Rectal smooth muscle tissue (tissue), 1 donor: ENCODE data around the gene EXOC4.

Experiments
- H3K27ac ChIP-seq: one replicate; pipeline ENCODE4 v1.7.0; 2013; ENCODE audit warnings: low read depth, low read length, inconsistent platforms
- H3K27me3 ChIP-seq: one replicate; pipeline ENCODE4 v1.7.0; 2013; ENCODE audit warnings: low read length; ENCODE audit not compliant: control insufficient read depth, insufficient read depth
- H3K36me3 ChIP-seq: one replicate; pipeline ENCODE4 v1.7.0; 2013; ENCODE audit warnings: low read length; ENCODE audit not compliant: control insufficient read depth, insufficient read depth
- H3K4me1 ChIP-seq: one replicate; pipeline ENCODE4 v1.7.0; 2013; ENCODE audit warnings: low read length; ENCODE audit not compliant: control insufficient read depth, insufficient read depth
- H3K4me3 ChIP-seq: one replicate; pipeline ENCODE4 v1.7.0; 2013; ENCODE audit warnings: low read length
- H3K9ac ChIP-seq: one replicate; pipeline ENCODE4 v1.7.0; 2013; ENCODE audit warnings: low read length

Gene EXOC4

GRCh38 chr7:133827707-133828623 lies 575.1 kb downstream of the EXOC4 start:
- H3K4me1 ChIP-seq, result no peaks in the 10 kb centered on the region
- H3K9ac ChIP-seq, result no peak overlapping the region
- peaks cover 2% of the 10 kb centered on the region for H3K36me3 ChIP-seq
- H3K4me3 ChIP-seq, result no peak overlapping the region
- H3K27me3 ChIP-seq, result no peaks in the 10 kb centered on the region
- no peak overlapping the region for H3K27ac ChIP-seq

- Histone ChIP-seq H3K4me3 (no peak overlapping the region), H3K27me3 (no peaks in the 10 kb centered on the region), H3K4me1 (no peaks in the 10 kb centered on the region), H3K27ac (no peak overlapping the region), H3K9ac (no peak overlapping the region), H3K36me3 (peaks cover 2% of the 10 kb centered on the region)
These were observed 576.0 kb downstream of the EXOC4 start for GRCh38 chr7:133828906-133829305.

- Histone ChIP-seq H3K9ac (no peak overlapping the region), H3K4me1 (no peaks in the 10 kb centered on the region), H3K36me3 (peaks cover 2% of the 10 kb centered on the region), H3K27me3 (no peaks in the 10 kb centered on the region), H3K4me3 (no peak overlapping the region), H3K27ac (no peak overlapping the region)
These were observed 576.5 kb downstream of the EXOC4 start for GRCh38 chr7:133829336-133829897.

- no peaks in the 10 kb centered on the region for H3K4me1 ChIP-seq
These were observed 577.2 kb downstream of the EXOC4 start for GRCh38 chr7:133830081-133830480.

GRCh38 chr7:133836666-133837065 lies 583.8 kb downstream of the EXOC4 start:
- no peak overlapping the region for H3K27ac ChIP-seq
- H3K36me3 ChIP-seq, result no peaks in the 10 kb centered on the region
- peaks cover 2% of the 10 kb centered on the region for H3K4me1 ChIP-seq
- H3K27me3 ChIP-seq, result no peaks in the 10 kb centered on the region
- no peak overlapping the region for H3K9ac ChIP-seq
- no peak overlapping the region for H3K4me3 ChIP-seq

More at GRCh38 chr7:133830081-133830480, 577.2 kb downstream of the EXOC4 start:
- no peak overlapping the region for H3K27ac ChIP-seq
- H3K9ac ChIP-seq, result no peak overlapping the region
- no peaks in the 10 kb centered on the region for H3K27me3 ChIP-seq
- peaks cover 2% of the 10 kb centered on the region for H3K36me3 ChIP-seq
- no peak overlapping the region for H3K4me3 ChIP-seq

GRCh38 chr7:133837224-133837623 lies 584.3 kb downstream of the EXOC4 start:
- no peak overlapping the region for H3K4me3 ChIP-seq

GRCh38 chr7:133839121-133839520 lies 586.2 kb downstream of the EXOC4 start:
- Histone ChIP-seq H3K4me1 (peaks cover 2% of the 10 kb centered on the region), H3K4me3 (no peak overlapping the region), H3K36me3 (no peaks in the 10 kb centered on the region), H3K27me3 (no peaks in the 10 kb centered on the region), H3K27ac (no peak overlapping the region), H3K9ac (no peak overlapping the region)

More at GRCh38 chr7:133837224-133837623, 584.3 kb downstream of the EXOC4 start:
- H3K27me3 ChIP-seq, result no peaks in the 10 kb centered on the region
- H3K4me1 ChIP-seq, result peaks cover 2% of the 10 kb centered on the region
- H3K9ac ChIP-seq, result no peak overlapping the region
- no peaks in the 10 kb centered on the region for H3K36me3 ChIP-seq
- no peak overlapping the region for H3K27ac ChIP-seq

GRCh38 chr7:133843341-133843740 lies 590.5 kb downstream of the EXOC4 start:
- Histone ChIP-seq H3K9ac (no peak overlapping the region), H3K36me3 (no peaks in the 10 kb centered on the region), H3K27ac (no peak overlapping the region), H3K27me3 (no peaks in the 10 kb centered on the region), H3K4me1 (no peaks in the 10 kb centered on the region), H3K4me3 (no peak overlapping the region)

GRCh38 chr7:133845005-133845404 lies 592.1 kb downstream of the EXOC4 start:
- H3K27ac ChIP-seq, result no peak overlapping the region

GRCh38 chr7:133846203-133846945 lies 593.5 kb downstream of the EXOC4 start:
- Histone ChIP-seq H3K4me1 (no peaks in the 10 kb centered on the region), H3K27ac (no peak overlapping the region)

More at GRCh38 chr7:133845005-133845404, 592.1 kb downstream of the EXOC4 start:
- Histone ChIP-seq H3K27me3 (no peaks in the 10 kb centered on the region), H3K4me1 (no peaks in the 10 kb centered on the region), H3K36me3 (no peaks in the 10 kb centered on the region), H3K4me3 (no peak overlapping the region), H3K9ac (no peak overlapping the region)

GRCh38 chr7:133850497-133851280 lies 597.8 kb downstream of the EXOC4 start:
- Histone ChIP-seq H3K4me1 (no peaks in the 10 kb centered on the region), H3K27ac (no peak overlapping the region), H3K27me3 (no peaks in the 10 kb centered on the region), H3K36me3 (no peaks in the 10 kb centered on the region), H3K9ac (no peak overlapping the region), H3K4me3 (no peak overlapping the region)

More at GRCh38 chr7:133846203-133846945, 593.5 kb downstream of the EXOC4 start:
- no peaks in the 10 kb centered on the region for H3K27me3 ChIP-seq
- H3K4me3 ChIP-seq, result no peak overlapping the region
- H3K9ac ChIP-seq, result no peak overlapping the region
- no peaks in the 10 kb centered on the region for H3K36me3 ChIP-seq

- H3K4me1 ChIP-seq, result no peaks in the 10 kb centered on the region
- no peak overlapping the region for H3K4me3 ChIP-seq
- H3K9ac ChIP-seq, result no peak overlapping the region
- H3K27ac ChIP-seq, result no peak overlapping the region
- no peaks in the 10 kb centered on the region for H3K27me3 ChIP-seq
- no peaks in the 10 kb centered on the region for H3K36me3 ChIP-seq
These were observed 598.5 kb downstream of the EXOC4 start for GRCh38 chr7:133851411-133851810.
